Measurements from ENCODE around the gene C1QTNF5.

The C1QTNF5 gene

DNA sequence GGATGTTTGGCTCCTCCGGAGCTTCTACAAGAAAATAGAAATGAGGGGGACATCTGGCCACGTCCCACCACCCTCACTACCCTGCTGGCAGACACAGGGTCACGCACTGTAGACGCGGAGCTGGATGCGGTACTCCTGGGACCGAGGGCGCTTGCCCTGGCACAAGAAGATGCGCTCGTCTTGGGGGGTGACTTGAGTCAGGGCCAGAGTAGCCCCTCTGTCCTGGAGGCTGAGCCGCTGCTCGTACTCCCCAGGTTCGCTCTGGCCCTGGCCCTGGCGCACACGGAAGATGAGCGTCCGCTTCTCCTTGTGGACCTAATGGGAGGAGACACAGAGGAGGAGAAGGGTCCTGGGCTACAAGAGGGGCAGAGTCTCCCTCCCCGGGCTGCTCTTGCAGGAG, 26.0 kb downstream of the C1QTNF5 start (continued):
- TF ChIP-seq ZNF621 (tag by site-specific recombination; IDR thresholded peaks at IDR 0.05) (no peak), ZNF366 (tag by site-specific recombination; conservative IDR thresholded peaks at IDR 0.05) (no peak), ZNF623 (tag by site-specific recombination; IDR thresholded peaks at IDR 0.05) (no peak)
- TF ChIP-seq, protein P1, sequence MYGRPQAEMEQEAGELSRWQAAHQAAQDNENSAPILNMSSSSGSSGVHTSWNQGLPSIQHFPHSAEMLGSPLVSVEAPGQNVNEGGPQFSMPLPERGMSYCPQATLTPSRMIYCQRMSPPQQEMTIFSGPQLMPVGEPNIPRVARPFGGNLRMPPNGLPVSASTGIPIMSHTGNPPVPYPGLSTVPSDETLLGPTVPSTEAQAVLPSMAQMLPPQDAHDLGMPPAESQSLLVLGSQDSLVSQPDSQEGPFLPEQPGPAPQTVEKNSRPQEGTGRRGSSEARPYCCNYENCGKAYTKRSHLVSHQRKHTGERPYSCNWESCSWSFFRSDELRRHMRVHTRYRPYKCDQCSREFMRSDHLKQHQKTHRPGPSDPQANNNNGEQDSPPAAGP (tag by site-specific recombination; IDR thresholded peaks at IDR 0.05), result no peak

GRCh38 chr11:119310682-119311052, 30.0 kb downstream of the C1QTNF5 start:
- ChIA-PET CTCF (interaction anchor here (1.6 to 1.7 kb wide), 2 partner anchors 28 to 29 kb away, joined by 3 to 6 read pairs; no protein-coding TSS in a partner anchor), POLR2A (interaction anchor here (0.9 kb wide), 1 partner anchor 32 kb away, joined by 4 read pairs; no protein-coding TSS in a partner anchor)
- Histone ChIP-seq H3K9me3 (ENCODE audit: control insufficient read depth, insufficient read depth, low read depth, low read length) (no peaks in the 10 kb centered on the region), H3K4me3 (ENCODE audit: low read depth, low read length) (no peak overlapping the region), H3K36me3 (ENCODE audit: control insufficient read depth in 2 of 2, insufficient read depth in 1 of 2, low read length in 2 of 2) (peaks cover 0 to 65% of the 10 kb centered on the region in 2 experiments; a peak in 2 of 3 replicates), H3K27ac (ENCODE audit: extremely low read depth, low read depth, low read length) (no peak overlapping the region), H3K4me1 (ENCODE audit: control insufficient read depth, insufficient read depth, low read length) (no peaks in the 10 kb centered on the region)
- no peak for TF ChIP-seq ZNF175 (tag by site-specific recombination; IDR thresholded peaks at IDR 0.05)
- TF ChIP-seq, protein P1 (tag by site-specific recombination; IDR thresholded peaks at IDR 0.05), result no peak
- TF ChIP-seq ZNF792 (tag by site-specific recombination; IDR thresholded peaks at IDR 0.05), result no peak

GRCh38 chr11:119309953-119310681, 30.6 kb downstream of the C1QTNF5 start:
- Histone ChIP-seq H3K36me3 (ENCODE audit: control insufficient read depth in 2 of 2, insufficient read depth in 1 of 2, low read length in 2 of 2) (peaks cover 0 to 65% of the 10 kb centered on the region in 2 experiments; a peak in 2 of 3 replicates), H3K9me3 (ENCODE audit: control insufficient read depth, insufficient read depth, low read depth, low read length) (no peaks in the 10 kb centered on the region), H3K27ac (ENCODE audit: extremely low read depth, low read depth, low read length) (no peak overlapping the region), H3K4me1 (ENCODE audit: control insufficient read depth, insufficient read depth, low read length) (no peaks in the 10 kb centered on the region), H3K4me3 (ENCODE audit: low read depth, low read length) (no peak overlapping the region)
- CTCF ChIA-PET, result interaction anchor here (1.0 to 4.4 kb wide), 5 partner anchors 12 to 63 kb away, joined by 3 to 20 read pairs (median 6); no protein-coding TSS in a partner anchor
- TF ChIP-seq, protein P2, sequence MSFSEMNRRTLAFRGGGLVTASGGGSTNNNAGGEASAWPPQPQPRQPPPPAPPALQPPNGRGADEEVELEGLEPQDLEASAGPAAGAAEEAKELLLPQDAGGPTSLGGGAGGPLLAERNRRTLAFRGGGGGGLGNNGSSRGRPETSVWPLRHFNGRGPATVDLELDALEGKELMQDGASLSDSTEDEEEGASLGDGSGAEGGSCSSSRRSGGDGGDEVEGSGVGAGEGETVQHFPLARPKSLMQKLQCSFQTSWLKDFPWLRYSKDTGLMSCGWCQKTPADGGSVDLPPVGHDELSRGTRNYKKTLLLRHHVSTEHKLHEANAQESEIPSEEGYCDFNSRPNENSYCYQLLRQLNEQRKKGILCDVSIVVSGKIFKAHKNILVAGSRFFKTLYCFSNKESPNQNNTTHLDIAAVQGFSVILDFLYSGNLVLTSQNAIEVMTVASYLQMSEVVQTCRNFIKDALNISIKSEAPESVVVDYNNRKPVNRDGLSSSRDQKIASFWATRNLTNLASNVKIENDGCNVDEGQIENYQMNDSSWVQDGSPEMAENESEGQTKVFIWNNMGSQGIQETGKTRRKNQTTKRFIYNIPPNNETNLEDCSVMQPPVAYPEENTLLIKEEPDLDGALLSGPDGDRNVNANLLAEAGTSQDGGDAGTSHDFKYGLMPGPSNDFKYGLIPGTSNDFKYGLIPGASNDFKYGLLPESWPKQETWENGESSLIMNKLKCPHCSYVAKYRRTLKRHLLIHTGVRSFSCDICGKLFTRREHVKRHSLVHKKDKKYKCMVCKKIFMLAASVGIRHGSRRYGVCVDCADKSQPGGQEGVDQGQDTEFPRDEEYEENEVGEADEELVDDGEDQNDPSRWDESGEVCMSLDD (tag by site-specific recombination; IDR thresholded peaks at IDR 0.05), result no peak
- TF ChIP-seq GLIS1 (tag by site-specific recombination; IDR thresholded peaks at IDR 0.05) (peak; percentile 82), ZNF660 (tag by site-specific recombination; IDR thresholded peaks at IDR 0.05) (no peak)
- POLR2A ChIA-PET, result interaction anchor here (0.9 to 4.8 kb wide), 2 partner anchors 7 to 31 kb away, joined by 4 to 35 read pairs; partner anchors contain the start of gene MCAM

DNA sequence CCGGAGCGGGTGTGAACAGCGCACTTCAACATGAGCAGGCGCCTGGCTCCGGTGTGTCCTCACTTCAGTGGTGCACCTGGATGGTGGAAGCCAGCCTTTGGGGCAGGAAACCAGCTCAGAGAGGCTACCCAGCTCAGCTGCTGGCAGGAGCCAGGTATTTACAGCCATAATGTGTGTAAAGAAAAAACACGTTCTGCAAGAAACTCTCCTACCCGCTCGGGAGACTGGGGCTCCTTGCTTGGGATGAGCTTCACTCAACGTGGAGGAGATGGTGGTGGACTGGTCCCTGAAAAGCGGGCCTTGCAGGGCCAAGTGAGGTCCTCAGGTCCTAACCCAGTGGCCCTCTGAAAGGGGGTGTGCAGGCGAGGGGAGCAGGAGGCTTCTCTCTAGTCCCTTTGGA, 31.3 kb downstream of the C1QTNF5 start:
- TF ChIP-seq ZNF211 (tag by site-specific recombination; IDR thresholded peaks at IDR 0.05; ENCODE audit: low read depth), result no peak
- POLR2A ChIA-PET, result interaction anchor here (1.7 to 4.8 kb wide), 2 partner anchors 8 to 12 kb away, joined by 4 to 35 read pairs; partner anchors contain the start of gene MCAM
- CTCF ChIA-PET, result interaction anchor here (0.7 to 4.4 kb wide), 8 partner anchors 13 to 1485 kb away, joined by 3 to 20 read pairs (median 5); partner anchors contain the start of gene FXYD2

More for the DNA sequence above, 31.3 kb downstream of the C1QTNF5 start:
- Histone ChIP-seq H3K4me3 (ENCODE audit: low read depth, low read length) (no peak overlapping the region), H3K27ac (ENCODE audit: extremely low read depth, low read depth, low read length) (no peak overlapping the region), H3K9me3 (ENCODE audit: control insufficient read depth, insufficient read depth, low read depth, low read length) (no peaks in the 10 kb centered on the region), H3K36me3 (ENCODE audit: control insufficient read depth in 2 of 2, insufficient read depth in 1 of 2, low read length in 2 of 2) (peaks cover 0 to 60% of the 10 kb centered on the region in 2 experiments; a peak in 2 of 3 replicates), H3K4me1 (ENCODE audit: control insufficient read depth, insufficient read depth, low read length) (no peaks in the 10 kb centered on the region)
